Neural progenitor cell (in vitro differentiated cells): ENCODE results near the gene NCKAP5.

ENCODE experiments used
- CTCF ChIP-seq: fragments of 200-600 bp; sonication (generic); IDR thresholded peaks from 2 replicates; pipeline ENCODE4 v1.5.1; 2017; ENCODE audit warnings: antibody characterized with exemption, mild to moderate bottlenecking
- EZH2 ChIP-seq: fragments of 200-600 bp; sonication (generic); IDR thresholded peaks from 2 replicates; pipeline ENCODE4 v1.6.1; 2017; ENCODE audit warnings: antibody characterized with exemption, mild to moderate bottlenecking, moderate library complexity
- EZH2phosphoT487 ChIP-seq: fragments of 200-600 bp; sonication (generic); IDR thresholded peaks from 2 replicates; pipeline ENCODE4 v1.6.1; 2017; ENCODE audit warnings: antibody characterized with exemption

GRCh38 chr2:133502678-133503077 is 65.6 kb downstream of the NCKAP5 start:
- TF ChIP-seq EZH2 (no peak), CTCF (no peak), EZH2phosphoT487 (no peak)
